Right lobe of liver (tissue), 6 donors: ENCODE measurements around the gene NETO1. TPM values are rescaled to one million over a fixed set of nuclear protein-coding genes. Genes with fewer than 3 reads are reported as not detected.

Experiments used
- ATAC-seq, 4 donors: fragments of 200-7000 bp; cut with Tn5 transposase; one replicate each; pipeline ENCODE4 v1.9.1; 2020; ENCODE audit warnings: mild to moderate bottlenecking in 4 of 4, moderate library complexity in 4 of 4
- DNase-seq, 3 donors: peaks; one replicate each; pipeline ENCODE4 v3.0.0-alpha.2; 2020
- H3K27ac ChIP-seq, 3 donors: fragments of 200-600 bp; one replicate each; pipeline ENCODE4 v1.8.0; 2022
- H3K27me3 ChIP-seq, 2 donors: fragments of 200-600 bp; one replicate each; pipeline ENCODE4 v1.8.0; 2022
- H3K36me3 ChIP-seq, 4 donors: fragments of 200-600 bp; sonication (generic) in 1 of 4; one replicate each; pipeline versions ENCODE4 v1.5.1 to v1.8.0; 2017 to 2022; ENCODE audit warnings: control low read depth in 1 of 4
- H3K4me1 ChIP-seq, 4 donors: fragments of 200-600 bp; sonication (generic) in 1 of 4; one replicate each; pipeline versions ENCODE4 v1.5.1 to v1.8.0; 2017 to 2022; ENCODE audit warnings: control low read depth in 1 of 4
- H3K4me3 ChIP-seq, 3 donors: fragments of 200-600 bp; one replicate each; pipeline ENCODE4 v1.8.0; 2022
- H3K9me3 ChIP-seq, 4 donors: fragments of 200-600 bp; sonication (generic) in 1 of 4; one replicate each; pipeline versions ENCODE4 v1.5.1 to v1.8.0; 2017 to 2022; ENCODE audit warnings: control low read depth in 1 of 4
- CTCF ChIP-seq, 4 donors: fragments of 200-600 bp in 3 of 4; fragments of 450-650 bp in 1 of 4; IDR thresholded peaks; one replicate each; pipeline versions ENCODE4 v1.5.1 to v1.8.0; 2016 to 2022; ENCODE audit warnings: antibody characterized with exemption in 4 of 4, mild to moderate bottlenecking in 2 of 4
- POLR2A ChIP-seq: fragments of 450-650 bp; IDR thresholded peaks from one replicate; pipeline ENCODE4 v1.6.1; 2017; ENCODE audit warnings: antibody characterized with exemption, mild to moderate bottlenecking
- WGBS: methylation state at CpG from one replicate; pipeline ENCODE4 v1.1.6; 2018; ENCODE audit warnings: low coverage, low lambda C conversion rate; ENCODE audit not compliant: insufficient coverage; ENCODE audit errors: missing lambda C conversion rate; 5-methylcytosine and 5-hydroxymethylcytosine counted together
- intact Hi-C, 2 donors: fragments of 100-400 bp; cut with DNase I; formaldehyde crosslinking; loops; one replicate each; pipeline versions ENCODE4 v1.11.2 to v1.14.1; 2022
- total RNA-seq, 6 experiments: library from RNA; depleted of rRNA in 2 of 6; stranded (reverse); fragments of >200 nt in 2 of 6; fragmentation: NEBNext Ultra II Directional in 3 of 6; extraction: Animal tissue kit (Norgen Biotek cat#: 25700) in 3 of 6; gene quantifications; one replicate each; pipeline versions ENCODE4 v1.1.0 to v1.2.4, GENCODE V29; 2016 to 2023
- donor health status: DM: no; HTN: yes; CAD: no.
- donor health status: DM: no; HTN: no; CAD: no.
- donor health status: DM: no; HTN: no; CAD: no.
- donor health status: DM: no; HTN: yes; CAD: no.
- donor health status: DM: no; HTN: yes; CAD: no.

NETO1 gene
- total RNA-seq, 6 experiments from 2014 or later = not detected

DNA sequence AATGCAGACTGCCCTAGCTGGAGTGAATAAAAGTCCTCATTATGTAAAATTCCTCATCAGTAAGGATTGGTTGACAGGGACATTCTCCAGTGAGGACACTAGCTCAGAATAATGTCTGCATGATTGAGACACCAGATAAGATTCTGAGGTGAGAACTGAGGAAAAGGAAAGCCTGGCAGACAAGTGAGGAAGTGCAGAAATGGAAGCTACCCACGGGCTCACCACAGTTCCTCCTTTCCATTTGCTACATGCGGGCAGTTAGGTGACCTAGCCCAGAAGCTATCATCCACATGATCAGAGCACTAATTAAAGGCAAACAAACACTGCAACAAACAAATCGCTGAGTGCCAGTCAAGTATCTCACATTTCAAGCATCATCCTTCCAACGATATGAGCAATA is 27.7 kb downstream of the NETO1 start:
- H3K4me3 ChIP-seq = no peak overlapping the region
- H3K27ac ChIP-seq = no peak overlapping the region
- H3K27me3 ChIP-seq = no peaks in the 10 kb centered on the region
- no peaks in the 10 kb centered on the region for H3K36me3 ChIP-seq
- intact Hi-C loops = no loop called here
- no peaks in the 10 kb centered on the region for H3K9me3 ChIP-seq
- 25% methylated on average over 4 of the region's 4 CpGs for WGBS
- DNase-seq (no peak), ATAC-seq (no peak)
- TF ChIP-seq CTCF (IDR thresholded peaks at IDR 0.05) (no peak), POLR2A (no peak)
- H3K4me1 ChIP-seq = no peaks in the 10 kb centered on the region

DNA sequence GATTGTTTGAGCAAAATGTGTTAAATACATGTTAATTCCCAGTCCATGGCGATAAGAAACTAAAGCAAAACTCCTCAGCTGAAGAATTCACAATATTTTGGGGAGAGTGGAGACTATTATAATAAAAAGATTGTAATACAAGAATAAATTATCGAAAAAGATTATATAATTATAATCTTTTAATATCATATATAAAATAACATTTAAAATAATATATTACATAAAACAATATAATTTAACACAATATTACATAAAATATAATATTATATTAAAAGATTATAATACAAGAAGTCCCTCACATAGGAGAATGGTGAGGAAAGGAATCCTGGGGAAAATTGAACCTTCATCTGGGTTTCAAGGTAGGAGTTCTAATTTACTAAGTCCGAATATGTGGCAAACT is 33.1 kb downstream of the NETO1 start:
- DNase-seq (no peak), ATAC-seq (no peak)
- Histone ChIP-seq H3K27ac (no peak overlapping the region), H3K36me3 (no peaks in the 10 kb centered on the region), H3K4me3 (no peak overlapping the region), H3K4me1 (no peaks in the 10 kb centered on the region), H3K9me3 (no peaks in the 10 kb centered on the region), H3K27me3 (no peaks in the 10 kb centered on the region)
- no peak for TF ChIP-seq CTCF (IDR thresholded peaks at IDR 0.05)
- no peak for TF ChIP-seq POLR2A
- WGBS = 44% methylated on average over 3 of the region's 3 CpGs
- intact Hi-C loops = no loop called here

GRCh38 chr18:72833471-72833870 is 34.3 kb downstream of the NETO1 start:
- no peaks in the 10 kb centered on the region for H3K36me3 ChIP-seq
- WGBS = 63% methylated on average over 7 of the region's 7 CpGs
- H3K9me3 ChIP-seq = no peaks in the 10 kb centered on the region
- H3K27me3 ChIP-seq = no peaks in the 10 kb centered on the region
- no peaks in the 10 kb centered on the region for H3K4me1 ChIP-seq
- DNase-seq (no peak), ATAC-seq (no peak)
- no peak overlapping the region for H3K4me3 ChIP-seq
- no peak overlapping the region for H3K27ac ChIP-seq
- intact Hi-C loops = no loop called here
- TF ChIP-seq CTCF (IDR thresholded peaks at IDR 0.05) (no peak), POLR2A (no peak)

GRCh38 chr18:72830109-72830508 is 37.7 kb downstream of the NETO1 start:
- 36% methylated on average over 10 of the region's 10 CpGs for WGBS
- Histone ChIP-seq H3K4me1 (no peaks in the 10 kb centered on the region), H3K9me3 (no peaks in the 10 kb centered on the region), H3K27me3 (no peaks in the 10 kb centered on the region), H3K4me3 (no peak overlapping the region), H3K27ac (no peak overlapping the region), H3K36me3 (no peaks in the 10 kb centered on the region)
- intact Hi-C loops = no loop called here
- DNase-seq (no peak), ATAC-seq (no peak)
- TF ChIP-seq CTCF (IDR thresholded peaks at IDR 0.05) (no peak), POLR2A (no peak)

- WGBS = 56% methylated on average over 2 of the region's 2 CpGs
- no peak for TF ChIP-seq POLR2A
- TF ChIP-seq CTCF (IDR thresholded peaks at IDR 0.05) = no peak
- no peak for ATAC-seq
- H3K9me3 ChIP-seq = no peaks in the 10 kb centered on the region
- H3K4me1 ChIP-seq = no peaks in the 10 kb centered on the region
- DNase-seq = no peak
- H3K4me3 ChIP-seq = no peak overlapping the region
- H3K27ac ChIP-seq = no peak overlapping the region
- intact Hi-C loops = no loop called here
- no peaks in the 10 kb centered on the region for H3K27me3 ChIP-seq
- no peaks in the 10 kb centered on the region for H3K36me3 ChIP-seq
Observed at GRCh38 chr18:72828601-72829000, 39.2 kb downstream of the NETO1 start.
